ENCODE results near the gene DIPK1C. TPM values are rescaled to one million over a fixed set of nuclear protein-coding genes. Genes with fewer than 3 reads are reported as not detected.

DIPK1C gene
- total and polyA plus RNA-seq, 2 experiments from 2014 or later = not detected

- no peak overlapping the region for H3K4me3 ChIP-seq
- no peaks in the 10 kb centered on the region for H3K4me1 ChIP-seq (ENCODE audit: insufficient read depth)
- no peak overlapping the region for H2AFZ ChIP-seq
- H3K27ac ChIP-seq = no peak overlapping the region
- no peaks in the 10 kb centered on the region for H3F3A ChIP-seq (ENCODE audit: insufficient read depth)
- H3K9ac ChIP-seq = no peak overlapping the region
- H3K36me3 ChIP-seq (ENCODE audit: low read depth) = no peaks in the 10 kb centered on the region
- 45 to 51% methylated on average over 7 of the region's 7 CpGs for WGBS, 2 experiments (ENCODE audit: low coverage in 1 of 2, low lambda C conversion rate in 2 of 2, missing lambda C conversion rate in 2 of 2)
- H3K79me2 ChIP-seq (ENCODE audit: insufficient read depth) = no peaks in the 10 kb centered on the region
- peaks cover 52% of the 10 kb centered on the region for H3K27me3 ChIP-seq (replicated peaks; ENCODE audit: insufficient read depth)
- H4K20me1 ChIP-seq (ENCODE audit: insufficient read depth) = no peaks in the 10 kb centered on the region
- H3K4me2 ChIP-seq (ENCODE audit: unreplicated experiment) = no peak overlapping the region
- in situ Hi-C loops (cut with MboI) = no loop called here
- no peak for DNase-seq
- no peaks in the 10 kb centered on the region for H3K9me3 ChIP-seq (ENCODE audit: low read depth)
- TF ChIP-seq EZH2phosphoT487 (IDR thresholded peaks at IDR 0.05; ENCODE audit: insufficient read depth, low read depth) = no peak
- peak; percentile 56 for TF ChIP-seq EZH2 (IDR thresholded peaks at IDR 0.05; ENCODE audit: insufficient read depth, poor library complexity, severe bottlenecking)
- no peaks in the 10 kb centered on the region for H3K9me2 ChIP-seq (ENCODE audit: insufficient read depth)
Observed at GRCh38 chr18:74456017-74456348, 1.1 kb downstream of the DIPK1C start.

GRCh38 chr18:74455386-74455785, 1.7 kb downstream of the DIPK1C start:
- Histone ChIP-seq H2AFZ (no peak overlapping the region), H3K36me3 (ENCODE audit: low read depth) (no peaks in the 10 kb centered on the region), H4K20me1 (ENCODE audit: insufficient read depth) (no peaks in the 10 kb centered on the region), H3K9ac (no peak overlapping the region), H3K4me2 (ENCODE audit: unreplicated experiment) (no peak overlapping the region), H3K27me3 (replicated peaks; ENCODE audit: insufficient read depth) (peaks cover 52% of the 10 kb centered on the region), H3K27ac (no peak overlapping the region), H3K9me2 (ENCODE audit: insufficient read depth) (no peaks in the 10 kb centered on the region), H3K4me1 (ENCODE audit: insufficient read depth) (no peaks in the 10 kb centered on the region), H3K4me3 (no peak overlapping the region), H3K79me2 (ENCODE audit: insufficient read depth) (no peaks in the 10 kb centered on the region), H3K9me3 (ENCODE audit: low read depth) (no peaks in the 10 kb centered on the region), H3F3A (ENCODE audit: insufficient read depth) (no peaks in the 10 kb centered on the region)
- 89 to 90% methylated on average over 10 of the region's 10 CpGs for WGBS, 2 experiments (ENCODE audit: low coverage in 1 of 2, low lambda C conversion rate in 2 of 2, missing lambda C conversion rate in 2 of 2)
- no peak for TF ChIP-seq EZH2 (IDR thresholded peaks at IDR 0.05; ENCODE audit: insufficient read depth, poor library complexity, severe bottlenecking)
- TF ChIP-seq EZH2phosphoT487 (IDR thresholded peaks at IDR 0.05; ENCODE audit: insufficient read depth, low read depth) = no peak
- in situ Hi-C loops (cut with MboI) = no loop called here
- no peak for DNase-seq

GRCh38 chr18:74454279-74454751, 2.8 kb downstream of the DIPK1C start:
- no peak overlapping the region for H3K4me3 ChIP-seq
- no peaks in the 10 kb centered on the region for H4K20me1 ChIP-seq (ENCODE audit: insufficient read depth)
- no peaks in the 10 kb centered on the region for H3K79me2 ChIP-seq (ENCODE audit: insufficient read depth)
- H3K27me3 ChIP-seq (replicated peaks; ENCODE audit: insufficient read depth) = peaks cover 44% of the 10 kb centered on the region
- no peak overlapping the region for H2AFZ ChIP-seq
- H3K36me3 ChIP-seq (ENCODE audit: low read depth) = no peaks in the 10 kb centered on the region
- no peak for DNase-seq
- in situ Hi-C loops (cut with MboI) = no loop called here
- no peaks in the 10 kb centered on the region for H3K9me3 ChIP-seq (ENCODE audit: low read depth)
- no peaks in the 10 kb centered on the region for H3K9me2 ChIP-seq (ENCODE audit: insufficient read depth)
- no peaks in the 10 kb centered on the region for H3K4me1 ChIP-seq (ENCODE audit: insufficient read depth)
- no peak for TF ChIP-seq EZH2 (IDR thresholded peaks at IDR 0.05; ENCODE audit: insufficient read depth, poor library complexity, severe bottlenecking)
- no peak for TF ChIP-seq EZH2phosphoT487 (IDR thresholded peaks at IDR 0.05; ENCODE audit: insufficient read depth, low read depth)
- no peaks in the 10 kb centered on the region for H3F3A ChIP-seq (ENCODE audit: insufficient read depth)
- H3K27ac ChIP-seq = no peak overlapping the region
- 70 to 77% methylated on average over 9 of the region's 9 CpGs for WGBS, 2 experiments (ENCODE audit: low coverage in 1 of 2, low lambda C conversion rate in 2 of 2, missing lambda C conversion rate in 2 of 2)
- no peak overlapping the region for H3K9ac ChIP-seq
- no peak overlapping the region for H3K4me2 ChIP-seq (ENCODE audit: unreplicated experiment)

GRCh38 chr18:74453642-74454198, 3.4 kb downstream of the DIPK1C start:
- H3K9ac ChIP-seq = no peak overlapping the region
- H3K9me3 ChIP-seq (ENCODE audit: low read depth) = no peaks in the 10 kb centered on the region
- no peak overlapping the region for H3K4me2 ChIP-seq (ENCODE audit: unreplicated experiment)
- H2AFZ ChIP-seq = no peak overlapping the region
- WGBS, 2 experiments (ENCODE audit: low coverage in 1 of 2, low lambda C conversion rate in 2 of 2, missing lambda C conversion rate in 2 of 2) = 50 to 52% methylated on average over 6 of the region's 6 CpGs
- no peak overlapping the region for H3K27ac ChIP-seq
- no peak overlapping the region for H3K4me3 ChIP-seq
- no peaks in the 10 kb centered on the region for H3F3A ChIP-seq (ENCODE audit: insufficient read depth)
- in situ Hi-C loops (cut with MboI) = no loop called here
- TF ChIP-seq EZH2phosphoT487 (IDR thresholded peaks at IDR 0.05; ENCODE audit: insufficient read depth, low read depth) (no peak), EZH2 (IDR thresholded peaks at IDR 0.05; ENCODE audit: insufficient read depth, poor library complexity, severe bottlenecking) (no peak)
- no peaks in the 10 kb centered on the region for H3K36me3 ChIP-seq (ENCODE audit: low read depth)
- no peaks in the 10 kb centered on the region for H3K4me1 ChIP-seq (ENCODE audit: insufficient read depth)
- H4K20me1 ChIP-seq (ENCODE audit: insufficient read depth) = no peaks in the 10 kb centered on the region
- peaks cover 38% of the 10 kb centered on the region for H3K27me3 ChIP-seq (replicated peaks; ENCODE audit: insufficient read depth)
- no peak for DNase-seq
- H3K79me2 ChIP-seq (ENCODE audit: insufficient read depth) = no peaks in the 10 kb centered on the region
- H3K9me2 ChIP-seq (ENCODE audit: insufficient read depth) = no peaks in the 10 kb centered on the region
